DLD1 (cell line): ENCODE data around the gene NFXL1.
"Not testable (repeated sequence)": the region's sequence is repeated elsewhere in the genome, so short reads cannot be mapped to it uniquely, and the experiment has no call there.

ENCODE experiments used
- in situ Hi-C: cut with HindIII; loops from 2 replicates; pipeline ENCODE4 v1.10.0; 2017; ENCODE audit warnings: low sequenced_read_pairs

NFXL1 gene

GRCh38 chr4:47914220-47914925 is at the start of gene NFXL1:
Gene NFXL1 (minus strand): TSS chr4:47914583. CDS start chr4:47914203, 380 bp downstream.
- in situ Hi-C loops = no loop called here

DNA sequence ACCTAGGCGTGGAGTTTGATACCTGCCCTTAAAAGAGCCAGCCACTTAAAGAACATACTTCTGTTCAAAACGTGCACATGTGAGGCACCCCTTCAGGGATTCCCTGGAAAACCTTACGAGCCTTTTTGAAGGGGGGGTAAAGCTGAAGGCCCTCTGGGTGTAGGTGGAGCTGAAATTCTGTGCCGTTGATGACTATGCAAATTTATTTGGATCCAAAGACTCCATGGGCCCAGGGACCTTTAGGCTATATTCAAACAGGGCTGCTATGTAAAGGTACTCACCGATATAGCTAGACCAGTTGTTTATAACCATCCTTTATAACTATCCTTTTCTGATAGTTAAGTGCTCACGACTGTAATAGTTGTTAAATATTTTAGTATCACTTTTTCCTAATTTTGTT is 40.3 kb upstream of the NFXL1 start:
- in situ Hi-C loops = no loop called here

DNA sequence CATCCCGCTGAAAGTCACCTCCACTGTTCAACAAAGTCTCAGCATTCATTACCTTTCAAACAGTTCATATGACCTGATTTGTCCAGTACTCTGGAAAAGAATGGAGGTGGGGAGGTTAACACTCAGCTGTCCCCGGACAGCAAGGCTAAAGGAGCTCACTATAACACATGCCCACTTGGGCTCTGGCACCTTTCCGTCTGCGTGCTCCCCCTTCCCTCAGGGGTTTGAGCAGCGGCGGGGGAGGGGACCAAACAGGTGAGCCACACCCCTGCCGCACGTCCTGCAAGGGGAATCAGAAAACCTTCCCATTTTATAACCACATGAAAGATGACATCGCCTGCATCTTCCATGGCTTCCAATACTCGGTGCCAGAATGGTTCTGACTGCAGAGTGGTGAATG is 39.9 kb upstream of the NFXL1 start:
- in situ Hi-C loops = no loop called here

GRCh38 chr4:47945930-47946726 is 31.7 kb upstream of the NFXL1 start:
- in situ Hi-C loops = no loop called here

DNA sequence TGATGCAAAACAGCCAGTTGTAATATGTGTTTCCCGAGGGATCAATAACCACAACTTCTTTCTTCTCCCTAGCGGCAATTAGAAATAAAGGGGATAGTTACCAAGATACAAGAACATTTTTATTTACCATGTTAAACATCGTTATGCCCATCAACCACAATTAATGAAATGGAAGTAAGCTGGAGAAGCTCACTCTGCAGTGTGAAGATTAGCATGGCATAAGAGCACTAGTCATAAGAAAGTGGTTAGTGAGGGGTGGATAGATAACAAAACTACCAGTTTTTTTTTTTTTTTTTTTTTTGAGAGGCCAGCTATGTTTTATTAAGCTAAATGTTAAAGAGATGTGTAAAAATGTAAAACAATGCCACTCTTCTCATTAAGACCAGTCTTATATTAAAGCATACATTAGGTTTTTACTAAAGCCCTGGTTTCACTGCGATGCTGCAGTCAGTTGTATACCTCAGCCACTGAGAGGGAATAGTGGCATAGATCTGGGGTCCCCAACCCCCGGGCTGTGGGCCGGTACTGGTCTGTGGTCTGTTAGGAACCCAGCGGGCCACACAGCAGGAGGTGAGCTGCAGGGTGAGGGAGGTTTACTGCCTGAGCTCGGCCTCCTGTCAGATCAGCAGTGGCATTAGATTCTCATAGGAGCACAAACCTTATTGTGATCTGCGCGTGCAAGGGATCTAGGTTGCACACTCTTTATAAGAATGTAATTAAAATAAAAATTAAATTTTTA is 27.9 kb upstream of the NFXL1 start:
- in situ Hi-C loops = no loop called here

GRCh38 chr4:47939456-47939855 is 25.1 kb upstream of the NFXL1 start:
- in situ Hi-C loops = no loop called here

DNA sequence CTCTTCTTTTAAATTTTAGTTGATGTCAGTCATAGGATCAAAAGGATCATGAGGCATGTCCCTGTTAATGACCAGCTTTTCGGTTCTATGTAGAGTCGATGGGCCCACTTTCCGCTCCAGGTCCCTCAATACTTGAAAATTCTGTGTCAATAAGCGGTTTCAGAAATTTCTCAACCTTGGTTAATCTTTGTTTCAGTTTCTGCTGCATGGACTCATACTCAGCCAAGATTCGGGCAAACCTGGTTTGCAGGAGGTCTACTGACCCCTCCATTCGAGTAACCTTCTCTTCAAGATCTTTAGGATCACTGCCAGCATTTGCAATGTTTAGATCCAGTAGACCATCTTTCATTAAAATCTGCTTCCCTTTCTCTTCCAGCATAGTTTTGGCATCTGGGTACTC is 22.0 kb upstream of the NFXL1 start:
- in situ Hi-C loops = no loop called here

DNA sequence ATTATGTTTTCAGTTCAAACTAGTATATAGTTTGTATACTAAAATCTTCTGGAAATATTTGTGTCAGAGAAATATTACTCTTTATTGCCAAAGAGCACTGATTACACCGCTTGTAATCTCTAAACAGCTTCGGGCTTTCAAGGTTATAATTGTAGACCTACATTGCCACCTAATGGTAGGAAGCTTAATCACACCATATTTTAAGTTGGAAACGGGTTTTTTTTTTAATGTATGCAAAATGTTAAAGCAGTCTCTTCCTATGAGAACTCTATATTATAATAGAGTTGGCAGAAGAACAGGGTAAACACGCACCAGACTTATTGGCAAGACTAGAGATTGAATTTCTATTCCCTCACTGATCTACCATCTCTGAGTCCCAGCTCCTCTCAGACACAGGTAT is 19.5 kb upstream of the NFXL1 start:
- in situ Hi-C loops = no loop called here

DNA sequence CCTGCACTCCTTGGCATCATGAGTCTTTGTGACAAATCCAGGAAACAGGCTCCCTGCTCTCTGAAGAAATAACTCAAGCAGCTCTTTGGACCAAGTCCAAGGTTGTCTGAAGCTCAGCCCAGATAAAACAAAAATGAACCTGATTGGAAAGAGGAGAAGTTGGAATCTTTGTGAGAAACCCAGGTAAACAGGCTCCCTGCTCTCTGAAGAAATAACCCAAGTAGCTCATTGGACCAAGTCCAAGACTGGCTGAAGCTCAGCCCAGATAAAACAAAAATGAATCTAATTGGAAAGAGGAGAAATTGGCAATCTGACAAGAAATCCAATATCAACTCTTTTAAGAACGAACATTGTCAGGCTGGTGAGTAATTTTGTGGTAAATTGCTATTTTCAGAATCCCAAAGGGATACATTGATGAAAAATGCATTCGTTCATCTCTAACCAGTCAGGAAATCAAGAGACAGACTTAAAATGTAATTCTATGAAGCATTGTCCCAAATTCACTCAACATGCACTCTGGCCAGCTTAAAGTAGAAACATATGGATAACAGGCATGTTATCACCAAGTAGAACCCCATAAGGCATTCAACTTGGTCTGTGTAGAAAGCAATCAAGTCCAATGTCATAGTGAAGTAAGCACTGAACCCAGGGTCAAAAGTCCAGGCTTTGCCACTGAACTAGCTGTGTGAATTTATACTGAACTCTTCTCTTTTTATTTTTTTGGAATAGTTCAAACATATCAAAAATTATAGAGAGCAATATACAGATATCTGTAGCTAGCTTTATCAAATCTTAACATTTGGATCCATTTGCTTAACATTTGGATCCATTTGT is 16.8 kb upstream of the NFXL1 start:
- in situ Hi-C loops = no loop called here

DNA sequence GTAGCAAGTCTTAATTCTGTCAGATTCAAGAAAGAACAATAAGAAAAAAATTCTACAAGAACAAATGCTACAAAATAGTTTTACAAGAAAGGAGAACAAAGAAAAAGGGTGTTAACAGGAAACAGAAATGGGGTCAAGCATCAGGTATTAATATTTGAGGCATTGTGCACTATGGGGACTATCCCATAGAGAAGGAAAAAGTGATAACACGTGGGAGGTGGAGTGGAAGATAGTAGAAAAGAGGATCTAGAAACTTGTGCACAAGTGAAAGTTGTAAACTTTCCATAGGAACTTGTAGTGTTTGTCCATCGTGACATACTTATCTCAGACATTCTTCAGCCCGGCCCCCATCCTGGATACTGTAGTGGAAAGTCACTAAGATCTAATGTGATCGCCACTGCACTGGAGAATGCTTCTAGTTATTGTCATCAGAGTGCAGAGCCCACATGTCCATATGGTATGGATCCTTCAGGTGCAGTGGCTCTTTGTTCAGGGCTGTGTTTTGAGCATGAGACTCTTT is 15.4 kb upstream of the NFXL1 start:
- in situ Hi-C loops = no loop called here

- in situ Hi-C loops = no loop called here
Measured at GRCh38 chr4:47926667-47927258, 12.4 kb upstream of the NFXL1 start.

DNA sequence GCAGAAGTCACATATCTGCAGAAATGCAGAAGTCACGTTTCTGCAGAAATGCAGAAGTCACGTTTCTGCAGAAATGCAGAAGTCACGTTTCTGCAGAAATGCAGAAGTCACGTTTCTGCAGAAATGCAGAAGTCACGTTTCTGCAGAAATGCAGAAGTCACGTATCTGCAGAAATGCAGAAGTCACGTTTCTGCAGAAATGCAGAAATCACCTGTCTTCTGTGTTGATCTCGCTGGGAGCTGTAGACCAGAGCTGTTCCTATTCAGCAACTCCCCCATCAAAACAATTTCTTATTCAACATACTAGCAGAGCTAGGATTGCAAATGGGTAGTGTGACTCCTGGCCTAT is 8.9 kb upstream of the NFXL1 start:
- in situ Hi-C loops = not testable (repeated sequence)

DNA sequence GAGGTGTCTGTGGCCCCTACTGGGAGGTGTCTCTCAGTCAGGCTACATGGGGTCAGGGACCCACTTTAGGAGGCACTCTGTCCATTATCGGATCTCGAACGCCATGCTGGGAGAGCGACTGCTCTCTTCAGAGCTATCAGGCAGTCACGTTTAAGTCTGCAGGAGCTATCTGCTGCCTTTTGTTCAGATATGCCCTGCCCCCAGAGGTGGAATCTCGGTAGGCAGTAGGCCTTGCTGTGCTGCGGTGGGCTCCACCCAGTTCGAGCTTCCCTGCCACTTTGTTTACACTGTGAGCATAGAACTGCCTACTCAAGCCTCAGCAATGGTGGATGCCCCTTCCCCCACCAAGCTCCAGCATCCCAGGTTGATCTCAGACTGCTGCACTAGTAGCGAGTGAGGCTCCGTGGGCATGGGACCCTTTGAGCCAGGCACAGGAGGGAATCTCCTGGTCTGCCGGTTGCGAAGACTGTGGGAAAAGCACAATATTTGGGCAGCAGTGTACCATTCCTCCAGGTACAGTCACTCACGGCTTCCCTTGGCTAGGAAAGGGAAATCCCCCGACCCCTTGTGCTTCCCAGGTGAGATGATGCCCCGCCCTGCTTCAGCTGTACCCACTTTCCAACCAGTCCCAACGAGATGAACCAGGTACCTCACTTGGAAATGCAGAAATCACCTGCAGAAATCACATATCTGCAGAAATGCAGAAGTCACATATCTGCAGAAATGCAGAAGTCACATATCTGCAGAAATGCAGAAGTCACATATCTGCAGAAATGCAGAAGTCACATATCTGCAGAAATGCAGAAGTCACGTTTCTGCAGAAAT is 8.3 kb upstream of the NFXL1 start:
- in situ Hi-C loops = not testable (repeated sequence)

DNA sequence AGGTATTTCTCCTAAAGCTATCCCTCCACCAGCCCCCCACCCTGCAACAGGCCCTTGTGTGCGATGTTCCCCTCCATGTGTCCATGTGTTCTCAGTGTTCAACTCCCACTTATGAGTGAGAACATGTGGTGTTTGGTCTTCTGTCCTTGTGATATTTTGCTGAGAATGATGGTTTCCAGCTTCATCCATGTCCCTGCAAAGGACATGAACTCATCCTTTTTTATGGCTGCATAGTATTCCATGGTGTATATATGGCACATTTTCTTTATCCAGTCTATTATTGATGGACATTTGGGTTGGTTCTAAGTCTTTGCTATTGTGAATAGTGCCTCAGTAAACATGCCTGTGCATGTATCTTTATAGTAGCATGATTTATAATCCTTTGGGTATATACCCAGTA is 2.8 kb upstream of the NFXL1 start:
- in situ Hi-C loops = not testable (repeated sequence)

DNA sequence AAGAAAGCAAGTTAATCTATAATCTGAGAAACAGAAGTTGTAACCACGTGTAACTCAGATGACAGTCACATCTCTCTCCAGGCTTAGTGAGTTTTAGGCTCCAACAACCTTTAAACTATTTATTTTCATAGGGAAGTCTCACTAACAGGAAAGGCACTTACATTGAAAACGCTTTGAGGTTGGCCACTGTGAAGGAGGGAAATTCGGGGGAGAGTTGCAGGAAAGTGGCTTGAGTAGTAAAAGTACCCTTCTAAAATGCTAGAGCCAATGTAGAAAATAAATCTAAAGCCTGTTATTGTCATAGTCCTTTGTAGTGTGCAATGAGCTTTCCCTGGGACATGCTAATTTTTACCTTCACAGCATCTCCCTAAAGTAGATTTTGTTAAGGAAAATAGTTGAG is 995 bp upstream of the NFXL1 start:
- in situ Hi-C loops = no loop called here

GRCh38 chr4:47914926-47915237 is 499 bp upstream of the NFXL1 start:
- in situ Hi-C loops = no loop called here

- in situ Hi-C loops = no loop called here
Measured at GRCh38 chr4:47913861-47914219, 543 bp downstream of the NFXL1 start.

GRCh38 chr4:47913330-47913729 is 1.1 kb downstream of the NFXL1 start:
- in situ Hi-C loops = no loop called here

GRCh38 chr4:47907089-47907646 is 7.2 kb downstream of the NFXL1 start:
- in situ Hi-C loops = no loop called here
